K562 (cell line): ENCODE measurements around the gene TUT4. TPM values are rescaled to one million over a fixed set of nuclear protein-coding genes. Genes with fewer than 3 reads are reported as not detected.

Source experiments
- ARID2 ChIP-seq: fragments of 450-650 bp; IDR thresholded peaks from 2 replicates; pipeline ENCODE4 v1.6.1; 2017; ENCODE audit warnings: antibody characterized with exemption, mild to moderate bottlenecking
- CBX8 ChIP-seq: fragments of 200-600 bp; sonication (generic); IDR thresholded peaks from 2 replicates; pipeline ENCODE4 v1.6.1; 2012; ENCODE audit warnings: borderline replicate concordance, mixed run types, low read depth, mild to moderate bottlenecking, moderate library complexity, mixed read lengths, low read length, control low read depth, inconsistent platforms; ENCODE audit not compliant: poor library complexity, severe bottlenecking; ENCODE audit errors: extremely low read depth
- FOXA1 ChIP-seq: fragments of 450-650 bp; IDR thresholded peaks from 2 replicates; pipeline ENCODE4 v1.6.1; 2016; ENCODE audit warnings: mild to moderate bottlenecking, borderline replicate concordance
- HDAC6 ChIP-seq: IDR thresholded peaks from 2 replicates; pipeline ENCODE4 v1.6.1; 2012; ENCODE audit warnings: low read depth, mild to moderate bottlenecking, control low read depth, inconsistent platforms, low read length, moderate library complexity
- HMGN3 ChIP-seq: IDR thresholded peaks from 2 replicates; pipeline ENCODE4 v1.6.1; 2011; ENCODE audit warnings: borderline replicate concordance, low read depth, mild to moderate bottlenecking, mixed read lengths, low read length; ENCODE audit not compliant: insufficient read length; ENCODE audit errors: extremely low read depth
- HNRNPLL ChIP-seq: fragments of 200-400 bp; formaldehyde crosslinking; IDR thresholded peaks from 2 replicates; pipeline ENCODE4 v1.6.1; 2017; ENCODE audit warnings: low read length, low read depth, mild to moderate bottlenecking; ENCODE audit not compliant: poor library complexity, severe bottlenecking
- NR1H2 ChIP-seq: sonication (generic); formaldehyde crosslinking; IDR thresholded peaks from 2 replicates; pipeline ENCODE4 v1.4.0; 2020; ENCODE audit warnings: mild to moderate bottlenecking, missing genetic modification reagents
- NUFIP1 ChIP-seq: fragments of 450-650 bp; IDR thresholded peaks from 2 replicates; pipeline ENCODE4 v1.6.1; 2018; ENCODE audit not compliant: partially characterized antibody
- REST ChIP-seq, 2 experiments: fragments of 450-650 bp; formaldehyde crosslinking in 1 of 2; IDR thresholded peaks; 2 replicates each; pipeline versions ENCODE4 v1.4.0 to v1.6.1; 2014 to 2020; ENCODE audit warnings: mild to moderate bottlenecking in 2 of 2, borderline replicate concordance in 1 of 2, low read depth in 1 of 2
- TGIF2 ChIP-seq: sonication (generic); formaldehyde crosslinking; IDR thresholded peaks from 2 replicates; pipeline ENCODE4 v1.8.1; 2022; ENCODE audit warnings: mild to moderate bottlenecking, missing genetic modification reagents, moderate library complexity
- ZNF175 ChIP-seq: fragments of 200-800 bp; sonication (Bioruptor generic); IDR thresholded peaks from 2 replicates; pipeline ENCODE4 v1.6.1; 2016; ENCODE audit warnings: low read depth, mild to moderate bottlenecking, missing genetic modification characterization, missing compliant biosample characterization
- ZNF184 ChIP-seq: sonication (generic); formaldehyde crosslinking; IDR thresholded peaks from 2 replicates; pipeline ENCODE4 v1.5.0; 2020; ENCODE audit warnings: missing genetic modification reagents
- ZNF274 ChIP-seq: IDR thresholded peaks from 2 replicates; pipeline ENCODE4 v1.6.1; 2011; ENCODE audit warnings: low read depth, mild to moderate bottlenecking, low read length, moderate library complexity, borderline replicate concordance
- ZNF3 ChIP-seq: fragments of 250-450 bp; sonication (Bioruptor Pico); IDR thresholded peaks from 2 replicates; pipeline ENCODE4 v1.5.0; 2021; ENCODE audit warnings: mild to moderate bottlenecking, moderate library complexity
- ZNF696 ChIP-seq: fragments of 250-450 bp; sonication (Bioruptor Pico); conservative IDR thresholded peaks from 2 replicates; pipeline ENCODE4 v1.4.0; 2020; ENCODE audit warnings: mild to moderate bottlenecking, moderate library complexity
- polyA plus RNA-seq, 8 experiments: library from polyadenylated mRNA; depleted of rRNA in 4 of 8; stranded (reverse) in 5 of 8; unstranded in 3 of 8; fragments of >200 nt; fragmentation: Nextera tagmentation in 2 of 8; fragmentation: Illumina TruSeq in 1 of 8; extraction: Ambion mirVana in 2 of 8; extraction: Trizol in 1 of 8; gene quantifications; 2 replicates each; pipeline versions ENCODE4 v1.2.1 to v1.2.3, GENCODE V29; 2011 to 2014; ENCODE audit warnings: inconsistent platforms in 1 of 8, missing spikeins in 1 of 8
- total RNA-seq, 7 experiments: library from RNA; depleted of rRNA in 6 of 7; stranded (reverse); fragments of >200 nt in 6 of 7; fragmentation: Illumina TruSeq in 2 of 7; extraction: Trizol in 2 of 7; gene quantifications; 2 replicates each; pipeline versions ENCODE4 v1.2.1 to v1.2.3, GENCODE V29; 2011 to 2021; ENCODE audit warnings: low replicate concordance in 1 of 7
- TF ChIP-seq, protein P1 (sequence below): sonication (generic); formaldehyde crosslinking; IDR thresholded peaks from 2 replicates; pipeline ENCODE4 v1.4.0; 2020; ENCODE audit warnings: mild to moderate bottlenecking, missing genetic modification reagents

The TUT4 gene
- total and polyA plus RNA-seq, 9 of the 15 experiments (the other 6 are each of a cell fraction or from before 2014, with no cell fraction given): 15.8 to 53.5 (median 36.7) TPM

- TF ChIP-seq, protein P1, sequence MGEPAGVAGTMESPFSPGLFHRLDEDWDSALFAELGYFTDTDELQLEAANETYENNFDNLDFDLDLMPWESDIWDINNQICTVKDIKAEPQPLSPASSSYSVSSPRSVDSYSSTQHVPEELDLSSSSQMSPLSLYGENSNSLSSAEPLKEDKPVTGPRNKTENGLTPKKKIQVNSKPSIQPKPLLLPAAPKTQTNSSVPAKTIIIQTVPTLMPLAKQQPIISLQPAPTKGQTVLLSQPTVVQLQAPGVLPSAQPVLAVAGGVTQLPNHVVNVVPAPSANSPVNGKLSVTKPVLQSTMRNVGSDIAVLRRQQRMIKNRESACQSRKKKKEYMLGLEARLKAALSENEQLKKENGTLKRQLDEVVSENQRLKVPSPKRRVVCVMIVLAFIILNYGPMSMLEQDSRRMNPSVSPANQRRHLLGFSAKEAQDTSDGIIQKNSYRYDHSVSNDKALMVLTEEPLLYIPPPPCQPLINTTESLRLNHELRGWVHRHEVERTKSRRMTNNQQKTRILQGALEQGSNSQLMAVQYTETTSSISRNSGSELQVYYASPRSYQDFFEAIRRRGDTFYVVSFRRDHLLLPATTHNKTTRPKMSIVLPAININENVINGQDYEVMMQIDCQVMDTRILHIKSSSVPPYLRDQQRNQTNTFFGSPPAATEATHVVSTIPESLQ (CRISPR knock-in tag): peak; percentile 60; the same call in 1 of the 2 replicates
- peak; percentile 62; the same call in 1 of the 2 replicates for TF ChIP-seq ZNF175 (CRISPR knock-in tag)
- no peak for TF ChIP-seq HDAC6
- peak; percentile 90 for TF ChIP-seq HNRNPLL
- TF ChIP-seq ZNF274: no peak
- no peak for TF ChIP-seq CBX8
- TF ChIP-seq REST (IDR thresholded peaks at IDR 0.05; ENCODE audit: borderline replicate concordance): peak; percentile 45; the same call in 1 of the 2 replicates
- no peak for TF ChIP-seq REST (CRISPR knock-in tag; IDR thresholded peaks at IDR 0.05; ENCODE audit: low read depth)
- no peak for TF ChIP-seq FOXA1
- peak; percentile 69; the same call in 1 of the 2 replicates for TF ChIP-seq NR1H2 (CRISPR knock-in tag)
- no peak; the same call in 1 of the 2 replicates for TF ChIP-seq ARID2
- no peak for TF ChIP-seq NUFIP1
- no peak for TF ChIP-seq ZNF184 (CRISPR knock-in tag)
- TF ChIP-seq ZNF696 (CRISPR knock-in tag): no peak
- no peak for TF ChIP-seq ZNF3 (CRISPR knock-in tag)
- peak; percentile 76; the same call in 1 of the 2 replicates for TF ChIP-seq TGIF2 (CRISPR knock-in tag)
- TF ChIP-seq HMGN3: peak; percentile 49
These were observed 148.5 kb downstream of the TUT4 start, which contains the start of the genes ORC1 and PRPF38A (continued) for GRCh38 chr1:52404116-52404974.
